Caco-2 (cell line): ENCODE data around the gene CAPN5. TPM values are rescaled to one million over a fixed set of nuclear protein-coding genes. Genes with fewer than 3 reads are reported as not detected.

Experiments
- BruUV-seq: library from RNA; stranded (reverse); fragments of 400-500 nt; replicated peaks from 2 replicates; lab custom pipeline; 2021; lab: Mats Ljungman, UMichigan
- CTCF ChIA-PET: fragments of 300-600 bp; sonication (Branson Sonifier 250); formaldehyde crosslinking; loops from one replicate; lab custom pipeline; 2022; ENCODE audit warnings: antibody characterized with exemption; lab: Charles Lee
- POLR2A ChIA-PET: fragments of 300-600 bp; sonication (Branson Sonifier 250); formaldehyde crosslinking; loops from one replicate; lab custom pipeline; 2022; ENCODE audit warnings: antibody characterized with exemption; lab: Charles Lee
- DNase-seq, 2 experiments: peaks; one replicate each; pipeline versions ENCODE4 v3.0.0 to v3.0.0-alpha.2; 2020 to 2022
- H3K27me3 ChIP-seq: replicated peaks from 2 replicates; pipeline ENCODE4 v1.6.0; 2011; ENCODE audit warnings: low read length; ENCODE audit not compliant: control insufficient read depth, insufficient read depth
- H3K36me3 ChIP-seq: 2 replicates; pipeline ENCODE4 v1.5.1; 2011; ENCODE audit warnings: low read length; ENCODE audit not compliant: control insufficient read depth, insufficient read depth
- H3K4me1 ChIP-seq: fragments of 250-450 bp; sonication (Bioruptor Pico); 2 replicates; pipeline ENCODE4 v1.5.1; 2020; ENCODE audit warnings: mild to moderate bottlenecking
- H3K4me3 ChIP-seq: 2 replicates; pipeline ENCODE4 v1.5.1; 2011; ENCODE audit warnings: low read depth, mild to moderate bottlenecking, control low read depth, low read length
- H3K9me3 ChIP-seq: fragments of 250-450 bp; sonication (Bioruptor Pico); 2 replicates; pipeline ENCODE4 v1.5.1; 2020; ENCODE audit warnings: mild to moderate bottlenecking, moderate library complexity
- H3K27ac Mint-ChIP-seq: one replicate; pipeline ENCODE4 v1.8.0; 2022; ENCODE audit warnings: mixed read lengths; ENCODE audit not compliant: unreplicated experiment
- H3K27me3 Mint-ChIP-seq: one replicate; pipeline ENCODE4 v1.8.0; 2022; ENCODE audit warnings: mixed read lengths; ENCODE audit not compliant: insufficient read depth, unreplicated experiment
- H3K36me3 Mint-ChIP-seq: one replicate; pipeline ENCODE4 v1.8.0; 2022; ENCODE audit warnings: mild to moderate bottlenecking, mixed read lengths; ENCODE audit not compliant: insufficient read depth, unreplicated experiment
- H3K4me1 Mint-ChIP-seq: one replicate; pipeline ENCODE4 v1.8.0; 2022; ENCODE audit warnings: low read depth, mixed read lengths; ENCODE audit not compliant: unreplicated experiment
- H3K4me3 Mint-ChIP-seq: one replicate; pipeline ENCODE4 v1.8.0; 2022; ENCODE audit warnings: mild to moderate bottlenecking, moderate library complexity, mixed read lengths; ENCODE audit not compliant: unreplicated experiment
- H3K9me3 Mint-ChIP-seq: one replicate; pipeline ENCODE4 v1.8.0; 2022; ENCODE audit warnings: mixed read lengths; ENCODE audit not compliant: unreplicated experiment
- CTCF ChIP-seq, 2 experiments: fragments of 200-600 bp in 1 of 2; IDR thresholded peaks; 1 replicate in 1 of 2; 2 replicates in 1 of 2; pipeline versions ENCODE4 v1.5.1 to v1.8.0; 2011 to 2022; ENCODE audit warnings: antibody characterized with exemption in 1 of 2, control low read depth in 1 of 2, inconsistent platforms in 1 of 2, low read depth in 1 of 2, low read length in 1 of 2, mild to moderate bottlenecking in 1 of 2, moderate library complexity in 1 of 2; ENCODE audit not compliant: insufficient read depth in 1 of 2, severe bottlenecking in 1 of 2, unreplicated experiment in 1 of 2
- intact Hi-C: fragments of 100-400 bp; cut with micrococcal nuclease; formaldehyde crosslinking; loops from one replicate; pipeline ENCODE4 v1.10.0; 2022; ENCODE audit not compliant: unreplicated experiment
- total RNA-seq: library from RNA; stranded (reverse); gene quantifications from 2 replicates; pipeline ENCODE4 v1.2.3, GENCODE V29; 2022

Gene CAPN5
- total RNA-seq, 1 experiment from 2014 or later: 21.2 TPM

GRCh38 chr11:77071077-77071476 lies 4.3 kb downstream of the CAPN5 start:
- TF ChIP-seq CTCF (IDR thresholded peaks at IDR 0.05; ENCODE audit: insufficient read depth in 1 of 2, low read depth in 1 of 2, low read length in 1 of 2, severe bottlenecking in 1 of 2, unreplicated experiment in 1 of 2): no peak
- Histone ChIP-seq H3K27me3 (no peaks in the 10 kb centered on the region), H3K4me3 (no peak overlapping the region), H3K36me3 (no peaks in the 10 kb centered on the region), H3K9me3 (no peaks in the 10 kb centered on the region), H3K4me1 (peaks cover 20% of the 10 kb centered on the region)
- Mint-ChIP-seq H3K4me1 (peaks cover 28% of the 10 kb centered on the region), H3K27ac (no peak overlapping the region), H3K27me3 (no peaks in the 10 kb centered on the region), H3K4me3 (no peak overlapping the region), H3K36me3 (no peaks in the 10 kb centered on the region), H3K9me3 (no peaks in the 10 kb centered on the region)
- ChIA-PET CTCF (interaction anchor here (1.2 kb wide), 1 partner anchor 20 kb away, joined by 3 read pairs; no protein-coding TSS in a partner anchor), POLR2A (no interaction called here)
- BruUV-seq: no TSS peak
- intact Hi-C loops: no loop called here
- peak in 1 of 2 experiments; percentile 33 for DNase-seq

- H3K27me3 Mint-ChIP-seq: no peaks in the 10 kb centered on the region
- no peaks in the 10 kb centered on the region for H3K27me3 ChIP-seq
These were observed 5.2 kb downstream of the CAPN5 start for GRCh38 chr11:77071671-77072605.

More at GRCh38 chr11:77071671-77072605, 5.2 kb downstream of the CAPN5 start:
- TF ChIP-seq CTCF (IDR thresholded peaks at IDR 0.05; ENCODE audit: insufficient read depth in 1 of 2, low read depth in 1 of 2, low read length in 1 of 2, severe bottlenecking in 1 of 2, unreplicated experiment in 1 of 2): no peak
- BruUV-seq: no TSS peak
- intact Hi-C loops: no loop called here
- Mint-ChIP-seq H3K4me3 (no peak overlapping the region), H3K4me1 (peaks cover 28% of the 10 kb centered on the region), H3K27ac (no peak overlapping the region), H3K9me3 (no peaks in the 10 kb centered on the region), H3K36me3 (no peaks in the 10 kb centered on the region)
- H3K4me3 ChIP-seq: no peak overlapping the region
- H3K9me3 ChIP-seq: no peaks in the 10 kb centered on the region
- POLR2A ChIA-PET: no interaction called here
- CTCF ChIA-PET: interaction anchor here (1.2 kb wide), 1 partner anchor 19 kb away, joined by 3 read pairs; no protein-coding TSS in a partner anchor
- H3K4me1 ChIP-seq: peaks cover 19% of the 10 kb centered on the region
- DNase-seq: peak in 1 of 2 experiments; percentile 39
- H3K36me3 ChIP-seq: no peaks in the 10 kb centered on the region
